Chondrocyte (in vitro differentiated cells): ENCODE data around the gene BAIAP2L1. TPM values are rescaled to one million over a fixed set of nuclear protein-coding genes. Genes with fewer than 3 reads are reported as not detected.

Experiments used
- DNase-seq: peaks from one replicate; pipeline ENCODE4 v3.0.0; 2021; ENCODE audit warnings: mixed read lengths, low spot score
- H3K27ac Mint-ChIP-seq: one replicate; pipeline ENCODE4 v1.8.0; 2021; ENCODE audit warnings: mild to moderate bottlenecking, moderate library complexity, mixed read lengths; ENCODE audit not compliant: unreplicated experiment
- H3K27me3 Mint-ChIP-seq: 2 replicates; pipeline ENCODE4 v1.8.0; 2021; ENCODE audit warnings: low read depth, mixed read lengths
- H3K36me3 Mint-ChIP-seq: 2 replicates; pipeline ENCODE4 v1.8.0; 2021; ENCODE audit warnings: low read depth, mixed read lengths
- H3K4me1 Mint-ChIP-seq: 2 replicates; pipeline ENCODE4 v1.8.0; 2021; ENCODE audit warnings: low read depth, mild to moderate bottlenecking, mixed read lengths
- H3K4me3 Mint-ChIP-seq: one replicate; pipeline ENCODE4 v1.8.0; 2021; ENCODE audit warnings: mild to moderate bottlenecking, moderate library complexity, mixed read lengths; ENCODE audit not compliant: unreplicated experiment
- H3K9me3 Mint-ChIP-seq: 2 replicates; pipeline ENCODE4 v1.8.0; 2021; ENCODE audit warnings: low read depth, mixed read lengths
- CTCF ChIP-seq: fragments of 200-600 bp; sonication (generic); IDR thresholded peaks from 2 replicates; pipeline ENCODE4 v1.5.0; 2021; ENCODE audit warnings: antibody characterized with exemption, mild to moderate bottlenecking, moderate library complexity
- total RNA-seq: library from RNA; stranded (reverse); gene quantifications from 3 replicates; pipeline ENCODE4 v1.2.1, GENCODE V29; 2021

BAIAP2L1 gene
- total RNA-seq, 1 donor from 2014 or later = 12.4 TPM

- H3K27ac Mint-ChIP-seq = no peak overlapping the region
- no peak for TF ChIP-seq CTCF
- peaks cover 8% of the 10 kb centered on the region for H3K36me3 Mint-ChIP-seq
- no peak for DNase-seq
- H3K4me1 Mint-ChIP-seq = peaks cover 9% of the 10 kb centered on the region
- no peaks in the 10 kb centered on the region for H3K27me3 Mint-ChIP-seq
- no peaks in the 10 kb centered on the region for H3K9me3 Mint-ChIP-seq
- H3K4me3 Mint-ChIP-seq = no peak overlapping the region
Observed at GRCh38 chr7:98257701-98258100, 143.2 kb downstream of the BAIAP2L1 start.

GRCh38 chr7:98256431-98256830 is 144.5 kb downstream of the BAIAP2L1 start:
- Mint-ChIP-seq H3K9me3 (no peaks in the 10 kb centered on the region), H3K4me3 (no peak overlapping the region), H3K27ac (no peak overlapping the region), H3K27me3 (no peaks in the 10 kb centered on the region), H3K4me1 (peaks cover 16% of the 10 kb centered on the region), H3K36me3 (peaks cover 4% of the 10 kb centered on the region)
- DNase-seq = no peak
- no peak for TF ChIP-seq CTCF

GRCh38 chr7:98254951-98255610 is 145.8 kb downstream of the BAIAP2L1 start:
- Mint-ChIP-seq H3K36me3 (peaks cover 4% of the 10 kb centered on the region), H3K27me3 (no peaks in the 10 kb centered on the region), H3K4me1 (peaks cover 24% of the 10 kb centered on the region), H3K27ac (no peak overlapping the region), H3K4me3 (no peak overlapping the region), H3K9me3 (no peaks in the 10 kb centered on the region)
- no peak for TF ChIP-seq CTCF
- no peak for DNase-seq

GRCh38 chr7:98254516-98254915 is 146.4 kb downstream of the BAIAP2L1 start:
- peaks cover 27% of the 10 kb centered on the region for H3K4me1 Mint-ChIP-seq
- H3K4me3 Mint-ChIP-seq = no peak overlapping the region
- no peak for TF ChIP-seq CTCF
- H3K27me3 Mint-ChIP-seq = no peaks in the 10 kb centered on the region
- DNase-seq = no peak
- peaks cover 4% of the 10 kb centered on the region for H3K36me3 Mint-ChIP-seq
- H3K9me3 Mint-ChIP-seq = no peaks in the 10 kb centered on the region
- H3K27ac Mint-ChIP-seq = no peak overlapping the region

- no peak for DNase-seq
- Mint-ChIP-seq H3K36me3 (peaks cover 5% of the 10 kb centered on the region), H3K4me1 (peaks cover 27% of the 10 kb centered on the region), H3K27ac (peak overlapping the region; percentile 91), H3K27me3 (no peaks in the 10 kb centered on the region), H3K4me3 (peak overlapping the region; percentile 96), H3K9me3 (no peaks in the 10 kb centered on the region)
- peak; percentile 49 for TF ChIP-seq CTCF
Observed at GRCh38 chr7:98252425-98253054, 148.3 kb downstream of the BAIAP2L1 start.
